ENCODE results near the gene CAMSAP2. TPM values are rescaled to one million over a fixed set of nuclear protein-coding genes. Genes with fewer than 3 reads are reported as not detected.

The CAMSAP2 gene
- total and polyA plus RNA-seq, 2 of the 8 experiments (the other 6 are each of a cell fraction or from before 2014, with no cell fraction given): 4.2 to 27.6 TPM

GRCh38 chr1:200891774-200892157 lies 153.1 kb downstream of the CAMSAP2 start (continued):
- TF ChIP-seq SAP30 (IDR thresholded peaks at IDR 0.05; ENCODE audit: insufficient read depth, insufficient replicate concordance, low read length): no peak
- peak; percentile 79; the same call in 1 of the 2 replicates for TF ChIP-seq GTF2F1 (IDR thresholded peaks at IDR 0.05; ENCODE audit: borderline replicate concordance, low read depth, low read length)
- peak; percentile 87 for TF ChIP-seq TEAD4 (IDR thresholded peaks at IDR 0.05; ENCODE audit: low read depth, low read length)
- no peak for TF ChIP-seq JUN (IDR thresholded peaks at IDR 0.05; ENCODE audit: low read depth, low read length)
- 0 out of 4 replicates have a peak, but pooled peaks of 1 of the 2 experiments have one; percentile 55 for TF ChIP-seq HDAC2 (IDR thresholded peaks at IDR 0.05; ENCODE audit: borderline replicate concordance in 1 of 2, low read depth in 2 of 2, low read length in 2 of 2)
- TF ChIP-seq CBX5 (IDR thresholded peaks at IDR 0.05; ENCODE audit: low read depth, low read length): no peak
- no peak for TF ChIP-seq RFX5 (IDR thresholded peaks at IDR 0.05; ENCODE audit: borderline replicate concordance, low read depth, low read length)
- TF ChIP-seq ATF2 (IDR thresholded peaks at IDR 0.05; ENCODE audit: low read length): no peak
- TF ChIP-seq NANOG (IDR thresholded peaks at IDR 0.05; ENCODE audit: insufficient read depth, low read depth, low read length, poor library complexity, severe bottlenecking): peak; percentile 12
- no peak for TF ChIP-seq GABPA (IDR thresholded peaks at IDR 0.05; ENCODE audit: borderline replicate concordance, insufficient read depth, low read length)
- peak; percentile 65; the same call in 1 of the 2 replicates for TF ChIP-seq EGR1 (IDR thresholded peaks at IDR 0.05; ENCODE audit: borderline replicate concordance, low read depth, low read length)
- no peak for TF ChIP-seq POU5F1 (IDR thresholded peaks at IDR 0.05; ENCODE audit: low read depth, low read length)
- no peak for TF ChIP-seq EZH2 (IDR thresholded peaks at IDR 0.05; ENCODE audit: low read depth, low read length, severe bottlenecking)
- peak; percentile 82 for TF ChIP-seq TBP (IDR thresholded peaks at IDR 0.05; ENCODE audit: low read depth, low read length)
- peak; percentile 38; the same call in 1 of the 2 replicates for TF ChIP-seq KDM1A (IDR thresholded peaks at IDR 0.05; ENCODE audit: borderline replicate concordance, low read length)
- no peak for TF ChIP-seq SP4 (IDR thresholded peaks at IDR 0.05; ENCODE audit: low read length)
- TF ChIP-seq KDM5A (IDR thresholded peaks at IDR 0.05; ENCODE audit: low read length): no peak
- no peak for TF ChIP-seq BACH1 (IDR thresholded peaks at IDR 0.05; ENCODE audit: low read length)
- TF ChIP-seq POLR2AphosphoS5 (IDR thresholded peaks at IDR 0.05; ENCODE audit: low read depth, low read length): peak; percentile 87
- TF ChIP-seq RBBP5 (IDR thresholded peaks at IDR 0.05; ENCODE audit: borderline replicate concordance, low read depth, low read length): no peak
- TF ChIP-seq TAF1 (IDR thresholded peaks at IDR 0.05; ENCODE audit: low read depth, low read length): peak; percentile 80; the same call in 1 of the 2 replicates
- no peak for TF ChIP-seq RNF2 (IDR thresholded peaks at IDR 0.05; ENCODE audit: borderline replicate concordance, low read depth, low read length, missing control alignments, poor library complexity, severe bottlenecking)
- TF ChIP-seq SIN3A (conservative IDR thresholded peaks at IDR 0.05 in 1 of 2, IDR thresholded peaks at IDR 0.05 in 1 of 2; ENCODE audit: low read depth in 1 of 2, low read length in 2 of 2): 0 out of 4 replicates have a peak, but pooled peaks of 1 of the 2 experiments have one; percentile 43
